OCI-LY7 (cell line): ENCODE measurements around the gene CCDC12. TPM values are rescaled to one million over a fixed set of nuclear protein-coding genes. Genes with fewer than 3 reads are reported as not detected.

Experiments
- BruUV-seq: library from RNA; stranded (reverse); fragments of 400-500 nt; replicated peaks from 2 replicates; lab custom pipeline; 2021; lab: Mats Ljungman, UMichigan
- CTCF ChIA-PET: fragments of 300-600 bp; sonication (Branson Sonifier 250); formaldehyde crosslinking; loops from one replicate; lab custom pipeline; 2022; ENCODE audit warnings: antibody characterized with exemption; ENCODE audit not compliant: unreplicated experiment; lab: Charles Lee
- POLR2A ChIA-PET: fragments of 300-600 bp; sonication (Branson Sonifier 250); formaldehyde crosslinking; loops from one replicate; lab custom pipeline; 2022; ENCODE audit warnings: antibody characterized with exemption; lab: Charles Lee
- DNase-seq: peaks from one replicate; pipeline ENCODE4 v3.0.0-alpha.2; 2015; ENCODE audit warnings: low spot score
- H2AFZ ChIP-seq: fragments of 200-600 bp; sonication (generic), shearing (Covaris generic); 2 replicates; pipeline ENCODE4 v1.6.1; 2014; ENCODE audit warnings: mild to moderate bottlenecking, antibody characterized with exemption, low read length, moderate library complexity
- H3K27ac ChIP-seq: fragments of 200-600 bp; sonication (generic); 2 replicates; pipeline ENCODE4 v1.5.1; 2014; ENCODE audit warnings: mixed run types, low read depth, mild to moderate bottlenecking, moderate library complexity, low read length, inconsistent platforms; ENCODE audit not compliant: poor library complexity, severe bottlenecking
- H3K36me3 ChIP-seq: fragments of 200-600 bp; sonication (generic); 2 replicates; pipeline ENCODE4 v1.6.1; 2014; ENCODE audit warnings: mild to moderate bottlenecking, antibody characterized with exemption, low read length, moderate library complexity, mixed read lengths; ENCODE audit not compliant: insufficient read depth
- H3K4me1 ChIP-seq: fragments of 200-600 bp; sonication (generic); 2 replicates; pipeline ENCODE4 v1.5.1; 2014; ENCODE audit warnings: mild to moderate bottlenecking, low read length; ENCODE audit not compliant: insufficient read depth, poor library complexity, severe bottlenecking
- H3K4me2 ChIP-seq: fragments of 200-600 bp; sonication (generic); 2 replicates; pipeline ENCODE4 v1.6.1; 2014; ENCODE audit warnings: mild to moderate bottlenecking, low read length
- H3K4me3 ChIP-seq: fragments of 200-600 bp; sonication (generic); 2 replicates; pipeline ENCODE4 v1.5.1; 2014; ENCODE audit warnings: mild to moderate bottlenecking, low read depth, low read length; ENCODE audit not compliant: poor library complexity, severe bottlenecking
- H3K79me2 ChIP-seq: fragments of 200-600 bp; sonication (generic); 2 replicates; pipeline ENCODE4 v1.6.1; 2016; ENCODE audit warnings: low read depth, mild to moderate bottlenecking, low read length, moderate library complexity, mixed read lengths; ENCODE audit not compliant: insufficient read depth
- H3K9me2 ChIP-seq: fragments of 200-600 bp; sonication (generic); 2 replicates; pipeline ENCODE4 v1.6.1; 2016; ENCODE audit warnings: mild to moderate bottlenecking, low read length, mixed read lengths; ENCODE audit not compliant: insufficient read depth
- H3K9me3 ChIP-seq: fragments of 200-600 bp; sonication (generic); 2 replicates; pipeline ENCODE4 v1.6.1; 2014; ENCODE audit warnings: mild to moderate bottlenecking, mixed run types, low read length, mixed read lengths
- H4K20me1 ChIP-seq: fragments of 200-600 bp; sonication (generic); 2 replicates; pipeline ENCODE4 v1.6.1; 2014; ENCODE audit warnings: mild to moderate bottlenecking, antibody characterized with exemption, low read length, moderate library complexity, mixed read lengths; ENCODE audit not compliant: insufficient read depth
- CTCF ChIP-seq: fragments of 200-600 bp; sonication (generic); conservative IDR thresholded peaks from 2 replicates; pipeline ENCODE4 v1.5.1; 2014; ENCODE audit warnings: mild to moderate bottlenecking, antibody characterized with exemption, low read length, moderate library complexity, mixed read lengths
- EZH2phosphoT487 ChIP-seq: fragments of 200-600 bp; sonication (generic); IDR thresholded peaks from 2 replicates; pipeline ENCODE4 v1.6.1; 2018; ENCODE audit warnings: low read depth, borderline replicate concordance, mild to moderate bottlenecking, mixed run types, antibody characterized with exemption, low read length, moderate library complexity, mixed read lengths
- intact Hi-C: fragments of 100-400 bp; cut with micrococcal nuclease; formaldehyde crosslinking; loops from one replicate; pipeline ENCODE4 v1.10.0; 2022; ENCODE audit not compliant: unreplicated experiment
- total RNA-seq, 2 experiments: library from RNA; depleted of rRNA in 1 of 2; stranded (reverse); fragments of >200 nt in 1 of 2; shearing (Covaris generic) in 1 of 2; gene quantifications; 2 replicates each; pipeline ENCODE4 v1.2.3, GENCODE V29; 2014 to 2022

The CCDC12 gene
- total RNA-seq, 2 experiments from 2014 or later, result 74.9 to 116 TPM

GRCh38 chr3:46986782-46987310, 10.3 kb upstream of the CCDC12 start:
- Histone ChIP-seq H3K9me3 (no peaks in the 10 kb centered on the region), H2AFZ (no peak overlapping the region), H3K36me3 (peaks cover 44% of the 10 kb centered on the region), H3K27ac (peak overlapping the region; percentile 72), H4K20me1 (no peaks in the 10 kb centered on the region), H3K79me2 (peaks cover 44% of the 10 kb centered on the region; the same call in 1 of the 2 replicates), H3K9me2 (no peaks in the 10 kb centered on the region), H3K4me2 (peak overlapping the region; percentile 75), H3K4me3 (peak overlapping the region; percentile 43), H3K4me1 (peaks cover 87% of the 10 kb centered on the region)
- intact Hi-C loops, result no loop called here
- BruUV-seq, result no TSS peak
- TF ChIP-seq CTCF (no peak), EZH2phosphoT487 (no peak)
- CTCF ChIA-PET, result interaction anchor here (1.3 kb wide), 1 partner anchor 51 kb away, joined by 3 read pairs; no protein-coding TSS in a partner anchor
- POLR2A ChIA-PET, result interaction anchor here (0.7 to 2.2 kb wide), 5 partner anchors 8 to 61 kb away, joined by 3 to 6 read pairs (median 4); no protein-coding TSS in a partner anchor
- DNase-seq, result no peak

- H3K4me2 ChIP-seq, result peak overlapping the region; percentile 75
- H3K79me2 ChIP-seq, result peaks cover 51% of the 10 kb centered on the region; the same call in 1 of the 2 replicates
- ChIA-PET POLR2A (interaction anchor here (1.4 kb wide), 1 partner anchor 57 kb away, joined by 4 read pairs; no protein-coding TSS in a partner anchor), CTCF (interaction anchor here (1.3 kb wide), 1 partner anchor 50 kb away, joined by 3 read pairs; no protein-coding TSS in a partner anchor)
- peak overlapping the region; percentile 43 for H3K4me3 ChIP-seq
- H3K9me2 ChIP-seq, result no peaks in the 10 kb centered on the region
- peak; percentile 63 for DNase-seq
- H4K20me1 ChIP-seq, result no peaks in the 10 kb centered on the region
- no TSS peak for BruUV-seq
- H3K4me1 ChIP-seq, result peaks cover 93% of the 10 kb centered on the region
- H2AFZ ChIP-seq, result no peak overlapping the region
- peak overlapping the region; percentile 72 for H3K27ac ChIP-seq
- H3K36me3 ChIP-seq, result peaks cover 38% of the 10 kb centered on the region
- H3K9me3 ChIP-seq, result no peaks in the 10 kb centered on the region
- intact Hi-C loops, result no loop called here
- TF ChIP-seq CTCF (peak; percentile 36; the same call in 1 of the 2 replicates), EZH2phosphoT487 (no peak)
Measured at GRCh38 chr3:46986055-46986730, 9.6 kb upstream of the CCDC12 start.

- no peak for DNase-seq
- intact Hi-C loops, result no loop called here
- peak overlapping the region; percentile 43 for H3K4me3 ChIP-seq
- peaks cover 95% of the 10 kb centered on the region for H3K4me1 ChIP-seq
- H3K36me3 ChIP-seq, result peaks cover 33% of the 10 kb centered on the region
- peak overlapping the region; percentile 72 for H3K27ac ChIP-seq
- POLR2A ChIA-PET, result interaction anchor here (0.7 to 1.4 kb wide), 2 partner anchors 55 to 414 kb away, joined by 3 to 4 read pairs; no protein-coding TSS in a partner anchor
- TF ChIP-seq CTCF, result no peak
- no peak for TF ChIP-seq EZH2phosphoT487
- no peaks in the 10 kb centered on the region for H3K9me2 ChIP-seq
- no peak overlapping the region for H2AFZ ChIP-seq
- no peaks in the 10 kb centered on the region for H3K9me3 ChIP-seq
- peak overlapping the region; percentile 75 for H3K4me2 ChIP-seq
- no TSS peak for BruUV-seq
- CTCF ChIA-PET, result interaction anchor here (0.5 kb wide), 1 partner anchor 13 kb away, joined by 3 read pairs; no protein-coding TSS in a partner anchor
- no peaks in the 10 kb centered on the region for H4K20me1 ChIP-seq
- H3K79me2 ChIP-seq, result peaks cover 57% of the 10 kb centered on the region; the same call in 1 of the 2 replicates
Measured at GRCh38 chr3:46985588-46985987, 9.0 kb upstream of the CCDC12 start.
